ENCODE measurements around the gene BLNK. TPM values are rescaled to one million over a fixed set of nuclear protein-coding genes. Genes with fewer than 3 reads are reported as not detected.

The BLNK gene
- total and polyA plus RNA-seq, 2 of the 13 experiments (the other 11 are each of a cell fraction or from before 2014, with no cell fraction given): not detected

GRCh38 chr10:96228408-96228994 lies 42.9 kb downstream of the BLNK start (continued):
- peak; percentile 26; the same call in 1 of the 2 replicates for TF ChIP-seq NCOR1 (IDR thresholded peaks at IDR 0.05; ENCODE audit: borderline replicate concordance, low read length)
- TF ChIP-seq ZNF513 (CRISPR knock-in tag; conservative IDR thresholded peaks at IDR 0.05): no peak
- no peak for TF ChIP-seq ZBTB10 (CRISPR knock-in tag; IDR thresholded peaks at IDR 0.05; ENCODE audit: borderline replicate concordance)
- TF ChIP-seq ELF1 (CRISPR knock-in tag; IDR thresholded peaks at IDR 0.05): no peak
- no peak for TF ChIP-seq KLF13 (CRISPR knock-in tag; IDR thresholded peaks at IDR 0.05)
- TF ChIP-seq IKZF5 (CRISPR knock-in tag; IDR thresholded peaks at IDR 0.05): no peak
- no peak for TF ChIP-seq ZNF274 (CRISPR knock-in tag; IDR thresholded peaks at IDR 0.05)
- peak; percentile 47 for TF ChIP-seq SAP130 (CRISPR knock-in tag; IDR thresholded peaks at IDR 0.05; ENCODE audit: low read depth)
- TF ChIP-seq SALL1 (CRISPR knock-in tag; IDR thresholded peaks at IDR 0.05): peak; percentile 45
- peak in 1 of 2 experiments; percentile 8; a peak in 1 of 4 replicates for TF ChIP-seq EP300 (IDR thresholded peaks at IDR 0.05; ENCODE audit: low read depth in 2 of 2, low read length in 2 of 2)
- no peak for TF ChIP-seq EP300 (CRISPR knock-in tag; IDR thresholded peaks at IDR 0.05; ENCODE audit: borderline replicate concordance)
- no peak for TF ChIP-seq ZNF446 (CRISPR knock-in tag; IDR thresholded peaks at IDR 0.05)
- TF ChIP-seq MXI1 (IDR thresholded peaks at IDR 0.05; ENCODE audit: borderline replicate concordance, low read depth, low read length): no peak
- no peak for TF ChIP-seq ZNF790 (CRISPR knock-in tag; IDR thresholded peaks at IDR 0.05; ENCODE audit: borderline replicate concordance)
- TF ChIP-seq ZSCAN29 (CRISPR knock-in tag; conservative IDR thresholded peaks at IDR 0.05): no peak
- no peak for TF ChIP-seq ZNF75D (CRISPR knock-in tag; IDR thresholded peaks at IDR 0.05; ENCODE audit: borderline replicate concordance)
- TF ChIP-seq ZNF510 (CRISPR knock-in tag; IDR thresholded peaks at IDR 0.05; ENCODE audit: low read depth): no peak
- TF ChIP-seq MAFF (IDR thresholded peaks at IDR 0.05; ENCODE audit: low read depth, low read length): 0 out of 2 replicates have a peak, but pooled peaks have one; percentile 32
- no peak for TF ChIP-seq NR2F1 (CRISPR knock-in tag; IDR thresholded peaks at IDR 0.05)
- no peak for TF ChIP-seq ZNF766 (CRISPR knock-in tag; IDR thresholded peaks at IDR 0.05; ENCODE audit: borderline replicate concordance)
- TF ChIP-seq POGK (CRISPR knock-in tag; conservative IDR thresholded peaks at IDR 0.05): no peak
- TF ChIP-seq CAMTA2 (CRISPR knock-in tag; IDR thresholded peaks at IDR 0.05; ENCODE audit: borderline replicate concordance): no peak
- TF ChIP-seq XRCC5 (optimal IDR thresholded peaks at IDR 0.05; ENCODE audit: low read length): no peak
- TF ChIP-seq DNMT1 (CRISPR knock-in tag; IDR thresholded peaks at IDR 0.05): no peak
- TF ChIP-seq POLR2A (IDR thresholded peaks at IDR 0.05; ENCODE audit: insufficient read depth in 1 of 2, low read depth in 2 of 2, low read length in 2 of 2): peak in 1 of 2 experiments; percentile 21; a peak in 1 of 4 replicates
